Measurements from ENCODE around the gene TSHB.

Gene TSHB

DNA sequence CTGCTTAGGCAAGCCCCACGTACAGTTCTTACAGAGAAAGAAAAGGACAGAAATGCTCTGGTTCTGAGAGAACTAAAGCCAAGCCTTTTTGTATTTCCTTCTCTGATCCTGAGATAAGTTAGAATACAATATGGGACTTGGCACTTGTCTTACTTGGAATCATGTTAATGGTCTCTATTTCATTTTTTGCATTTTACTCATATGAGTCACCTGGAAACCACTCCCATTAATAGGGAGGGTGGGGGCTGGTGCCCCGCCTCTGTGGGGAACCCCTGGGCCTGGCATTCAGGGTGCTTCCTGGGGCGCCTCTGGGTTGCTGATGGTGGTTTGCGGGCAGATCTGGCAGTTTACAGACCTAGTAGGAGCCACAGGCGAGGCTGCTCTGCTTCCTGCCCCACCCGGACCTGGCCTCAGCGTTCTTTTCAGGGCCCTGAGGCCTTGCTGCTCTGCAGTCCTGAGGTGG, 32.9 kb downstream of the TSHB start:
- DNase-seq: peak; percentile 80

DNA sequence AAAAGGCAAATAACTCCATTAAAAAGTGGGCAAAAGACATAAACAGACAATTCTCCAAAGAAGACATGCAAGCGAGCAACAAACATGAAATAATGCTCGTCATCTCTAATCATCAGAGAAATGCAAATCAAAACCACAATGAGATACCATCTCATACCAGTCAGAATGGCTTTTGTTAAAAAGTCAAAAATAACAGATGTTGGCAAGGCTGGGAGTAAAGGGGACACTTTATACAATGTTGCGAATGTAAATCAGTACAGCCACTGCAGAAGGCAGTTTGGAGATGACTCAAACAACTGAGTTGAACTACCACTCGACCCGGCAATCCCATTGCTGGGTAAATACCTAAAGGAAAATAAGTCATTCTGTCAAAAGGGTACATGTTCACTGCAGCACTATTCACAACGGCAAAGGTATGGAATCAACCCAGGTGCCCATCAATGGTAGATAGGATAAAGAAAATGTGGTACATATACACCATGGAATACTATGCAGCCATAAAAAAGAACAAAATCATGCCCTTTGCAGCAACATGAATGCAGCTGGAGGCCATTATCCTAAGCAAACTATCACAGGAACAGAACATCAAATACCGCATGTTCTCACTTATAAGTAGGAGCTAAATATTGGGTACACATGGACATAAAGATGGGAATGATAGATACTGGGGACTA, 33.7 kb downstream of the TSHB start:
- no peak for DNase-seq

DNA sequence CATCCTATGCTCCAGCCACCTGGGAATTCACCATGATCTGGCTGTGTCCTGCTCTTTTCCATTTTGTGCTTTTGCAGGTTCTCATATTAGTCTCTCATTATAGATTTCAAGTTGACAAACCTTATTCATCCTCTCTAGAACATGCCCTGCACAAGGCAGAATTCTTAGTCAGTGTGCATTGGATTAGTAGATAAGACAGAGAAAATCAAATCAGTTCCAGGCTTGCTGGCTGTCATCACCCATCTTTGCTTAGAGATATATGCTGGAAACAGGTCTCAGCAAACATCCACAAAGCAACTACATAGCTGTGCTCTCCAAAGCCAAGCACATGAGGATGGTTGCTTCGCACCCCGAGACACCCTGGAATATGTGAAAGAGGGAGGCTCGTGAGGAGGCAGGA, 34.8 kb downstream of the TSHB start:
- DNase-seq: no peak

- DNase-seq: no peak
Observed at GRCh38 chr1:115065021-115065420, 35.4 kb downstream of the TSHB start.

GRCh38 chr1:115067161-115067859, 37.7 kb downstream of the TSHB start:
- DNase-seq: no peak

GRCh38 chr1:115068826-115069585, 39.4 kb downstream of the TSHB start:
- no peak for DNase-seq

GRCh38 chr1:115069659-115070308, 40.2 kb downstream of the TSHB start:
- no peak for DNase-seq

GRCh38 chr1:115071012-115071664, 41.5 kb downstream of the TSHB start:
- DNase-seq: no peak

GRCh38 chr1:115073298-115074087, 43.9 kb downstream of the TSHB start:
- no peak for DNase-seq

GRCh38 chr1:115074839-115075534, 45.4 kb downstream of the TSHB start:
- DNase-seq: no peak

- no peak for DNase-seq
Observed at GRCh38 chr1:115076384-115076915, 46.8 kb downstream of the TSHB start.

GRCh38 chr1:115077286-115077983, 47.8 kb downstream of the TSHB start:
- DNase-seq: no peak

DNA sequence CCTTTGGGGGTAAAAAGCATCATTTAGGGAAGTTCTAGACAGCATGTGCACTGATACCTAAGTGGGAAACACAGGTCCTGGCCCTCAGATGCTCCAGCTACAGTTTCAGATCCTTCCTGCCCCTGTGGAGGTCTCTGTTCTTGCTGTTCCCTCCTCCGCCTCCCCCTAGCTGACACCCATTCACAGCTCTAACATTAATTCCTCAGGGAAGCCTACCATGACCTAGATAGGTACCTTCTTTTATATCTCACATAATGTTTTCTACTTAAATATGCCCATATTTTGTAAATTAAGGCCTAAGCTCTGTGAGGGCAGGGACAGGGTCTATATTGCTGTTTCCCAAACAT, 48.3 kb downstream of the TSHB start:
- no peak for DNase-seq

- DNase-seq: no peak
Observed at GRCh38 chr1:115078708-115079107, 49.1 kb downstream of the TSHB start.

DNA sequence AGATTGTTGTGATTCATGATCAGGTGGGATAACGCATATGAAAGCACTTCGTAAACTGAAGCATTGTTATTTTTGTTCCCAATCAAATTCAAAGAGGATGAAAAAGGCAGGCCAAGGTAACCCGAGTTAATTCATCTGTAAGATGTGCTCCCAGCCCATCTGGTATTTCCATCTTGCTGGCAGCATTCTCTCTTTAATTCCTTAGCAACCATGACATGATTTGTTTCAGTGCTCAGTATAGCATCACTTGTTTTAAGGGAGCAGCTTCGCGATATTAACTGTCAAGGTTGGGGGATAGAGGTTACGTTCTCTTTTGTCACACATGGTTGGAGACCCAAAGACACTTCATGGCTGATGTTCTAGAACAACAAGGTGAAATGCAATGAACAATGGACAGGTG, 53.3 kb downstream of the TSHB start:
- no peak for DNase-seq
